Measurements from ENCODE around the gene SPATA31D4.
"Not testable (repeated sequence)": the region's sequence is repeated elsewhere in the genome, so short reads cannot be mapped to it uniquely, and the experiment has no call there.

The SPATA31D4 gene

GRCh38 chr9:81902626-81903025 is 25.6 kb upstream of the SPATA31D4 start:
- Histone ChIP-seq H3K9me3 (ENCODE audit: control insufficient read depth, low read length) (no peaks in the 10 kb centered on the region), H3K4me1 (ENCODE audit: control insufficient read depth, insufficient read depth, low read length) (peaks cover 23% of the 10 kb centered on the region), H3K36me3 (ENCODE audit: control insufficient read depth, insufficient read depth, low read length, severe bottlenecking) (no peaks in the 10 kb centered on the region), H3K27me3 (replicated peaks; ENCODE audit: control insufficient read depth, insufficient read depth, low read length) (no peaks in the 10 kb centered on the region), H3K9ac (ENCODE audit: low read length) (no peak overlapping the region), H3K4me3 (ENCODE audit: low read length) (no peak overlapping the region)
- peak; percentile 50 for DNase-seq (ENCODE audit: low read depth)

- Histone ChIP-seq H3K9me3 (ENCODE audit: control insufficient read depth, low read length) (no peaks in the 10 kb centered on the region), H3K4me3 (ENCODE audit: low read length) (no peak overlapping the region), H3K9ac (ENCODE audit: low read length) (no peak overlapping the region), H3K27me3 (replicated peaks; ENCODE audit: control insufficient read depth, insufficient read depth, low read length) (no peaks in the 10 kb centered on the region), H3K4me1 (ENCODE audit: control insufficient read depth, insufficient read depth, low read length) (peaks cover 23% of the 10 kb centered on the region), H3K36me3 (ENCODE audit: control insufficient read depth, insufficient read depth, low read length, severe bottlenecking) (no peaks in the 10 kb centered on the region)
- peak; percentile 69 for DNase-seq (ENCODE audit: low read depth)
Measured at GRCh38 chr9:81906671-81907070, 21.6 kb upstream of the SPATA31D4 start.

- no peak overlapping the region for H3K4me3 ChIP-seq (ENCODE audit: low read length)
- H3K9ac ChIP-seq (ENCODE audit: low read length), result no peak overlapping the region
- H3K36me3 ChIP-seq (ENCODE audit: control insufficient read depth, insufficient read depth, low read length, severe bottlenecking), result no peaks in the 10 kb centered on the region
- H3K9me3 ChIP-seq (ENCODE audit: control insufficient read depth, low read length), result no peaks in the 10 kb centered on the region
- peaks cover 1% of the 10 kb centered on the region for H3K4me1 ChIP-seq (ENCODE audit: control insufficient read depth, insufficient read depth, low read length)
- DNase-seq (ENCODE audit: low read depth), result no peak
- H3K27me3 ChIP-seq (replicated peaks; ENCODE audit: control insufficient read depth, insufficient read depth, low read length), result no peaks in the 10 kb centered on the region
Measured at GRCh38 chr9:81912135-81912534, 16.1 kb upstream of the SPATA31D4 start.

- Histone ChIP-seq H3K9ac (ENCODE audit: low read length) (no peak overlapping the region), H3K27me3 (replicated peaks; ENCODE audit: control insufficient read depth, insufficient read depth, low read length) (no peaks in the 10 kb centered on the region), H3K4me3 (ENCODE audit: low read length) (no peak overlapping the region), H3K9me3 (ENCODE audit: control insufficient read depth, low read length) (no peaks in the 10 kb centered on the region), H3K4me1 (ENCODE audit: control insufficient read depth, insufficient read depth, low read length) (no peaks in the 10 kb centered on the region), H3K36me3 (ENCODE audit: control insufficient read depth, insufficient read depth, low read length, severe bottlenecking) (no peaks in the 10 kb centered on the region)
- no peak for DNase-seq (ENCODE audit: low read depth)
Measured at GRCh38 chr9:81915801-81916505, 12.3 kb upstream of the SPATA31D4 start.

GRCh38 chr9:81918507-81918906 is 9.7 kb upstream of the SPATA31D4 start:
- DNase-seq (ENCODE audit: low read depth); H3K4me3 ChIP-seq (ENCODE audit: low read length); H3K36me3 ChIP-seq (ENCODE audit: control insufficient read depth, insufficient read depth, low read length, severe bottlenecking); H3K27me3 ChIP-seq (replicated peaks; ENCODE audit: control insufficient read depth, insufficient read depth, low read length); H3K9me3 ChIP-seq (ENCODE audit: control insufficient read depth, low read length); H3K4me1 ChIP-seq (ENCODE audit: control insufficient read depth, insufficient read depth, low read length); H3K9ac ChIP-seq (ENCODE audit: low read length): not testable (repeated sequence)

GRCh38 chr9:81930147-81930546 is 1.9 kb downstream of the SPATA31D4 start:
- not testable (repeated sequence) for H3K9ac ChIP-seq (ENCODE audit: low read length)

GRCh38 chr9:81933547-81933946 is 5.3 kb downstream of the SPATA31D4 start:
- not testable (repeated sequence) for H3K27me3 ChIP-seq (replicated peaks; ENCODE audit: control insufficient read depth, insufficient read depth, low read length); H3K9ac ChIP-seq (ENCODE audit: low read length); H3K4me1 ChIP-seq (ENCODE audit: control insufficient read depth, insufficient read depth, low read length); H3K9me3 ChIP-seq (ENCODE audit: control insufficient read depth, low read length); H3K4me3 ChIP-seq (ENCODE audit: low read length); H3K36me3 ChIP-seq (ENCODE audit: control insufficient read depth, insufficient read depth, low read length, severe bottlenecking); DNase-seq (ENCODE audit: low read depth)

More at GRCh38 chr9:81930147-81930546, 1.9 kb downstream of the SPATA31D4 start:
- H3K4me3 ChIP-seq (ENCODE audit: low read length); H3K9me3 ChIP-seq (ENCODE audit: control insufficient read depth, low read length); DNase-seq (ENCODE audit: low read depth); H3K36me3 ChIP-seq (ENCODE audit: control insufficient read depth, insufficient read depth, low read length, severe bottlenecking); H3K4me1 ChIP-seq (ENCODE audit: control insufficient read depth, insufficient read depth, low read length); H3K27me3 ChIP-seq (replicated peaks; ENCODE audit: control insufficient read depth, insufficient read depth, low read length): not testable (repeated sequence)

GRCh38 chr9:81943393-81943792 is 15.2 kb downstream of the SPATA31D4 start, which contains the start of gene SPATA31D3:
Gene SPATA31D3 (plus strand): TSS chr9:81943500. CDS start chr9:81943586, 86 bp downstream.
- DNase-seq (ENCODE audit: low read depth); H3K36me3 ChIP-seq (ENCODE audit: control insufficient read depth, insufficient read depth, low read length, severe bottlenecking): not testable (repeated sequence)

GRCh38 chr9:81948650-81949049 is 20.4 kb downstream of the SPATA31D4 start:
- H3K36me3 ChIP-seq (ENCODE audit: control insufficient read depth, insufficient read depth, low read length, severe bottlenecking); H3K9ac ChIP-seq (ENCODE audit: low read length); H3K4me3 ChIP-seq (ENCODE audit: low read length); H3K9me3 ChIP-seq (ENCODE audit: control insufficient read depth, low read length); H3K4me1 ChIP-seq (ENCODE audit: control insufficient read depth, insufficient read depth, low read length); DNase-seq (ENCODE audit: low read depth); H3K27me3 ChIP-seq (replicated peaks; ENCODE audit: control insufficient read depth, insufficient read depth, low read length): not testable (repeated sequence)

More at GRCh38 chr9:81943393-81943792, 15.2 kb downstream of the SPATA31D4 start, which contains the start of gene SPATA31D3:
- H3K27me3 ChIP-seq (replicated peaks; ENCODE audit: control insufficient read depth, insufficient read depth, low read length); H3K9me3 ChIP-seq (ENCODE audit: control insufficient read depth, low read length); H3K4me1 ChIP-seq (ENCODE audit: control insufficient read depth, insufficient read depth, low read length); H3K9ac ChIP-seq (ENCODE audit: low read length); H3K4me3 ChIP-seq (ENCODE audit: low read length): not testable (repeated sequence)

GRCh38 chr9:81953096-81953495 is 24.9 kb downstream of the SPATA31D4 start:
- H3K36me3 ChIP-seq (ENCODE audit: control insufficient read depth, insufficient read depth, low read length, severe bottlenecking), result no peaks in the 10 kb centered on the region
- no peak overlapping the region for H3K9ac ChIP-seq (ENCODE audit: low read length)
- no peak for DNase-seq (ENCODE audit: low read depth)
- H3K27me3 ChIP-seq (replicated peaks; ENCODE audit: control insufficient read depth, insufficient read depth, low read length), result no peaks in the 10 kb centered on the region
- H3K4me3 ChIP-seq (ENCODE audit: low read length), result no peak overlapping the region
- H3K4me1 ChIP-seq (ENCODE audit: control insufficient read depth, insufficient read depth, low read length), result no peaks in the 10 kb centered on the region
- peaks cover 23% of the 10 kb centered on the region for H3K9me3 ChIP-seq (ENCODE audit: control insufficient read depth, low read length)

- DNase-seq (ENCODE audit: low read depth), result no peak
- no peak overlapping the region for H3K9ac ChIP-seq (ENCODE audit: low read length)
- H3K27me3 ChIP-seq (replicated peaks; ENCODE audit: control insufficient read depth, insufficient read depth, low read length), result no peaks in the 10 kb centered on the region
- H3K4me3 ChIP-seq (ENCODE audit: low read length), result no peak overlapping the region
- no peaks in the 10 kb centered on the region for H3K36me3 ChIP-seq (ENCODE audit: control insufficient read depth, insufficient read depth, low read length, severe bottlenecking)
- H3K4me1 ChIP-seq (ENCODE audit: control insufficient read depth, insufficient read depth, low read length), result no peaks in the 10 kb centered on the region
- peaks cover 18% of the 10 kb centered on the region for H3K9me3 ChIP-seq (ENCODE audit: control insufficient read depth, low read length)
Measured at GRCh38 chr9:81955625-81956024, 27.4 kb downstream of the SPATA31D4 start.

All from adipocyte (in vitro differentiated cells).